ENCODE results near the gene NSMF. TPM values are rescaled to one million over a fixed set of nuclear protein-coding genes. Genes with fewer than 3 reads are reported as not detected.
"Not testable (repeated sequence)": the region's sequence is repeated elsewhere in the genome, so short reads cannot be mapped to it uniquely, and the experiment has no call there.

NSMF gene
- total RNA-seq, 1 donor from 2014 or later, result 53.9 TPM

GRCh38 chr9:137459601-137460362 lies 648 bp upstream of the NSMF start:
- no peak for DNase-seq (ENCODE audit: low read depth)

DNA sequence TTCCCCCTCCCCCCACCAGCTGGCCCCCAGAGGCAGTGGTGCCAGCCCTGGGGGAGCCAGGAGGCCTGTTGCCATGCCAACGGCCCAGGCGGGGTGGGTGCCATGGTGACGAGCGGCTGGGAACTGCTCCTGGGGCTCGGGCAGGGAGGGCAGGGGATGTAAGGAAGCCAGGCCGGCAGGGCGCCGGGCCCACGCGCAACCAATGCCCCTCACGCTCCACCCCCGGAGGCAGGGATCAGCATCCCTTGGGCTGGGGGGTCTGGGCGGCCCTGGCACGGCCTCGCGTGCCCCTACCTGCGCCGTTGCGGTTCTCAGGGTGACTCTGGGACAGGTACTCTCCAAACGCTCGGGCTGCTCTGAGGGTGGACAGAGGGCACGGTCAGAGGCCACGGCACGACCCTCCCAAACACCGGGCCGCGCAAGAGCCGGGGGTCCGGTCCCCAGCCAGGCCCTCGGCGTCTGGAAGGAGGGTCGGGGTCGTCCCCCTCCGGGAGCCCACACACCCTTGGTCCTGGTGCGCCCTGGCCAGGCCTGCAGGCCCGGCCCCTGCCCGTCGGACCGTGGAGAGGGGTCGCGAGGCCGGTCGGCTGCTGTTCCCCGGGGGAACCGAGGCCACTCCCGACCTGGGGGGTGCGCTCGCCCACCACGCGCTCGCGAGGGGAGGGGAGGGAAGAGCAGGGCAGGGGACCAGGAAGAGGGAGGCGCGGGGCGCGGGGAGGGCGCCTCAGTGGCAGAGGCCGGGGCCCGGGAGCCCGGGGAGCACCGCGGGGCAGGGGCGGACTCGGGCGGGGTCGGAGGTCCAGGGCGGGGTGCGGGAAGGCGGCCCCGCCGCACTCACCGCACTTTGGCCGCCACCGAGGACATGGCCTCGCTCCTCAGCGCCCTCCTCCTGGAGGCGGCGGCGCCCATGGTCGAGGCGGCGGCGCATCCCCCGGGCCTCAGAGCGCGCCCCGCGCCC lies 661 bp downstream of the NSMF start:
- peak; percentile 28 for DNase-seq (ENCODE audit: low read depth)

GRCh38 chr9:137457406-137458193 lies 1.5 kb downstream of the NSMF start:
- no peak for DNase-seq (ENCODE audit: low read depth)

DNA sequence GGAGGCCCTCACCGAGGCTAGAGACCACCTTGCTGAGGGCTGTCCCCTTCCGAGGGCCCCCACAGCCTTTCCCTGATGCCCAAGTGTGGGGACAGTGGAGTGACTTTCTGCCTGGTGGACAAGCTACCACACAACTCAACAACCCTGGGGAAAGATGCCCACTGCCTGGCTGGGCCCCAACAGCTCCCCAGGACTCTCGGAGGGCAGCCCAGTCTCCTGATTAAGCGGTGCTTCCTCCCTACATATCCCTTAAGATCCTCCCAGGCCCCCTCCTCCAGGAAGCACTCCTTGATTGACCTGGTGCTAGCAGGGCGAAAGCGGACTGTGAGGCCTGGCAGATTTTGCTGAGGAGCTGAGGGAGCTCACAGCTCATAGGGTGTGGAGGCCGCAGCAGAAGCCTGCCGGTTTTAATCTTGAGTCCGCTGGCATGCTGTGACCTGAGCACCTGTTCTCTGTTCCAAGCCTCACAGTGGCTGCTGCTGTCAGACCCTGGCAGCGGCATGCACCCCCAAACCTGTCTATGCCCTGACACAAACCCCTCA lies 2.2 kb downstream of the NSMF start:
- DNase-seq (ENCODE audit: low read depth), result no peak

DNA sequence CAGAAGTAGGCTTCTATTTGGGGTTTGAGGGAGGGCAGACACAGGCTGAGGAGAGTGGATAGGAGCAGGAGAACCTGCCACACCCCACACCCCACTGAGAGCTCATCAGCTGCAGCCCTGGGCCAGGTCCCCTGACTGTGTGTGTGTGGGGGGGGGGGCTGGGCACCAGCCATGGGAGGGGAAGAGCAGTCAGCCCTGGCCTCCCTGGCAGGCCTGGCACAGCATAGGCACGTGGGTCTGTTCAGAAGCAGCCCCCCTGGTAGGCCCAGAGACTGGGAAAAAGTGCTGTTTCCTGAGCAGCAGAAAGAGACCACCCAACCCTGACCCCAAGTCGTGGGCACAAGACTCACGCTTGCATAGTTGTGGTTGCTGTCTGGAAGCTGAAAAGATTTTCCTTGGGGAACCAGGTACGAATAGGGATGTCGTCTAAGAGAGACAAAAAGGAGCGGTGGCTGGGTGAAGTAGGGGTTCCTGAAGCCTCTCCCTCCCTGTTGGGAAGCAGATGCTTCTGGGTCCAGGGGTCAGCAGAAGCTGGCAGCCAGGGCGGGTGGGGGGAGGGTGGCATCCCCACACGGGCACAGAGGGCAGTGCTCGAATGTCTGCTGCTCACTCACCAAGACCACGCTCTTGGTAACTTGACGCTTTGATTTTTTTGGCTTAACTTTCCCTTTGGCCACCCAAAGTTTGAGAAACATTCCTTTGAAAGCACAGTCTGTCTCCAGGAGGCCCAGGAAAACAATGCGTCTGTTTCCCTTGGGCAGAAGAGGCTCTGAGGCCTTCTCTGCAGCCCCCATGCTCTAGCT lies 2.9 kb downstream of the NSMF start:
- DNase-seq (ENCODE audit: low read depth), result no peak

DNA sequence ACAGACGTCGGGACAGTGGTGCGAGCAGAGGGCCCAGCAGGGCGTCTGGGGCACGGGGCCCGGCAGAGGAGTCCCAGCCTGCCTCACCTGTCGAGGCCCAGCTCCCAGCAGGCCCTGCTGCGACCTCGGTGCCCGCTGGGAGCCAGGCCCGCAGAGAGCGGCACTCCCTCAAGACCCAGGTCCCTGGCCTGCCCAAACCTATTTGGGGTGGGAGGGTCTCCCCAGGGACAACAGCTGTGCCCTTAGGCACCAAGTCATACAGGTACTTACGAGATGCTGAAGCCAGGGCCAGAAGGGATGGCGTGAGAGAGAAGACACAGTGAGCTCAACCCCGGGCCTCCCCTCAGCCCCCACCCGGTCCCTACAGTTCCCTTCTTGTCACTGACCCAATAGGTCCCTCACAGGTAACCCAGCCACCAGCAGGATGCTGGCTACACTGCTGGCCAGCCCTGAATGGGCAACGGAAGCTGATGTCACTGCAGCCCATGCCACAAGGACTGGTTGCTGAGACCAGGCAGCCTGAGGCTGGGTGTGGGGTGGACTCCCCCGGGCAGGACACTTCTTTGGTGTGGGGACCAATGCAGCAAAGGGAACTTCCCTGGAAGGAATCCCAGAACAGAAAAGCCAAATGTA lies 3.7 kb downstream of the NSMF start:
- no peak for DNase-seq (ENCODE audit: low read depth)

- DNase-seq (ENCODE audit: low read depth), result no peak
These were observed 4.4 kb downstream of the NSMF start for GRCh38 chr9:137454597-137455358.

DNA sequence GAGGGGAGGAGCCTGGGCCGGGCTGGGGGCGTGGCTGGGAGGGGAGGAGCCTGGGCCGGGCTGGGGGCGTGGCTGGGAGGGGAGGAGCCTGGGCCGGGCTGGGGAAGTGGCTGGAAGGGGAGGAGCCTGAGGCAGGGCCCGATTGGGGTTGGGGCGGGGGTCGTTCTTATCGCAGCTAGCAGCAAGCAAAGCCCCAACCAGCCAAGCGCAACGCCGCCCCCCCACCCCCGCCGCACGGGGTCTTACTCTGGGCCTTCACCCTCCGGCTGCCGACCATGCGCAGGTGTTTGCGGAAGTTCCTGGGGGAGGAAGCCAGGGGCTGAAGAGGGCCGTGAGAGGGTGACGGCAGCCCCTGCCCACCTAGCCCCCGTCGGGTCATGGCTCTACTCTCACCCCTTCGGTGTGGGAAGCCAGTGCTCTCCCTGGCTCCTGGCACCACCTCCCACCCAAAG lies 5.0 kb downstream of the NSMF start:
- DNase-seq (ENCODE audit: low read depth), result no peak

- no peak for DNase-seq (ENCODE audit: low read depth)
These were observed 5.5 kb downstream of the NSMF start for GRCh38 chr9:137453643-137454081.

- DNase-seq (ENCODE audit: low read depth), result no peak
These were observed 6.1 kb downstream of the NSMF start for GRCh38 chr9:137452761-137453642.

DNA sequence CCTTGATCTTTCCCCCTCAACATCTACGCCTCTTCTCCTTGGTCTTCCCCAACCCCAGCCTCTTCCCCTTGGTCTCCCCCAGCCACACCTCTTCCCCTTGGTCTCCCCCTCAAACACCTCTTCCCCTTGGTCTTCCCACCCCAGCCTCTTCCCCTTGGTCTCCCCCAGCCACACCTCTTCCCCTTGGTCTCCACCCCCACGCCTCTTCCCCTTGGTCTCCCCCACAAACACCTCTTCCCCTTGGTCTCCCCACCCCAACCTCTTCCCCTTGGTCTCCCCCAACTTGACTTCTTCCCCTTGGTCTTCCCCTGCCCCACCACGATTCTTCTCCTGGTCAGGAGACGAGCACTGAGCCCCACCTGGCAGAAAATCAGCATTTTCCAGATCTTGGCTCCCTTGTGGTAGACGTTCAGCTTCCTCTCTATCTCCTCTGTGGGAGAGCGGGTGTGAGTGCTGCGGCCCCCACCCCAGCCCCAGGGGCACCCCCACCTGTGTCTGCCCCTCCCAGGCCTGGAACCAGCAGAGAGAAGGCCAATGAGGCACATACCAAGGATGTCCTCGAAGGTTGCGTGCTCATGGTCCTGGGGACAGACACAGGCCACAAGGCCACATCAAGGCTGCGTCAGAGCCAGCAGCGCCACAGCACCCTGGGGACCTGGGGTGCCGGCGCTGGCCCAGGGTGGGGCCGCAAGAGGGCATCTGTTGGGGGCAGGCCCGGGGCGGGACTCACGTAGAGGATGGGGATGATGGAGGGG lies 7.0 kb downstream of the NSMF start:
- DNase-seq (ENCODE audit: low read depth), result no peak

- DNase-seq (ENCODE audit: low read depth), result not testable (repeated sequence)
These were observed 7.7 kb downstream of the NSMF start for GRCh38 chr9:137451264-137452005.

DNA sequence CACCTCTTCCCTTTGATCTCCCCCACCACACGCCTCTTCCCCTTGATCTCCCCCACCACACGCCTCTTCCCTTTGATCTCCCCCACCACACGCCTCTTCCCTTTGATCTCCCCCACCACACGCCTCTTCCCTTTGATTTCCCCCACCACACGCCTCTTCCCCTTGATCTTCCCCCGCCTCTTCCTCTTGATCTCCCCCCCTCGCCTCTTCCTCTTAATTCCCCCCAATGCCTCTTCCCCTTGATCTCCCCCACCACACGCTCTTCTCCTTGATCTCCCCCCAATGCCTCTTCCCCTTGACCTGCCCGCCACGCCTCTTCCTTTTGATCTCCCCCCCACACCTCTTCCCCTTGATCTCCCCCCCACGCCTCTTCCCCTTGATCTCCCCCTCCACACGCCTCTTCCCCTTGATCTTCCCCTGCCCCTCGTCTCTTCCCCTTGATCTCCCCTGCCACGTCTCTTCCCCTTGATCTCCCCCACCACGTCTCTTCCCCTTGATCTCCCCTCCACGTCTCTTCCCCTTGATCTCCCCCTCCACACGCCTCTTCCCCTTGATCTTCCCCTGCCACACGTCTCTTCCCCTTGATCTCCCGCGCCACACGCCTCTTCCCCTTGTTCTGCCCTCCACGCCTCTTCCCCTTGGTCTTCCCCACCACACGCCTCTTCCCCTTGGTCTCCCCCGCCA lies 8.5 kb downstream of the NSMF start:
- DNase-seq (ENCODE audit: low read depth), result not testable (repeated sequence)

DNA sequence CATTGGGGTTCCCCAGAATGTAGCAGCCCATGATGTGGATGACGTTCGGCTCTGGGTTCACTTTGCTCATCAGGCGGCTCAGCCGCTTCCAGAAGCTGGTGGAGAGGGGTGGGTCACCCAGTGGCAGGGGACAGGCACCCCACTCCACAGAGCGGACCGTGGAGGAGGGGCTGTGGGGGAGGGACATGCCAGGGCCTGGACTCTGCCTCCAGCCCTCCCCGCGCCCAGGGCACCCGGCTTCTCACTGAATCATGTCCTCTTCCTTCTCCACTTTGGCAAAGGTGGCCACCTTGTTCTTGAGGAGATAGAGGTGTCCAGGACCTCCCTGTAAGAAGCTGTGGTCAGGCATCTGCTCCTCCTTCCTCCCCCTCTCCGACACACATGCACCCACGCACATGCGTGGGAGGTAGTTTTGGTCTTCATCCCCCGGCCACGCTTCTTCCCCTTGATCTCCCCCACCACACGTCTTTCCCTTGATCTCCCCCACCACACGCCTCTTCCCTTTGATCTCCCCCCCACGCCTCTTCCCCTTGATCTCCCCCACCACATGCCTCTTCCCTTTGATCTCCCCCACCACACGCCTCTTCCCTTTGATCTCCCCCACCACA lies 9.1 kb downstream of the NSMF start:
- no peak for DNase-seq (ENCODE audit: low read depth)

DNA sequence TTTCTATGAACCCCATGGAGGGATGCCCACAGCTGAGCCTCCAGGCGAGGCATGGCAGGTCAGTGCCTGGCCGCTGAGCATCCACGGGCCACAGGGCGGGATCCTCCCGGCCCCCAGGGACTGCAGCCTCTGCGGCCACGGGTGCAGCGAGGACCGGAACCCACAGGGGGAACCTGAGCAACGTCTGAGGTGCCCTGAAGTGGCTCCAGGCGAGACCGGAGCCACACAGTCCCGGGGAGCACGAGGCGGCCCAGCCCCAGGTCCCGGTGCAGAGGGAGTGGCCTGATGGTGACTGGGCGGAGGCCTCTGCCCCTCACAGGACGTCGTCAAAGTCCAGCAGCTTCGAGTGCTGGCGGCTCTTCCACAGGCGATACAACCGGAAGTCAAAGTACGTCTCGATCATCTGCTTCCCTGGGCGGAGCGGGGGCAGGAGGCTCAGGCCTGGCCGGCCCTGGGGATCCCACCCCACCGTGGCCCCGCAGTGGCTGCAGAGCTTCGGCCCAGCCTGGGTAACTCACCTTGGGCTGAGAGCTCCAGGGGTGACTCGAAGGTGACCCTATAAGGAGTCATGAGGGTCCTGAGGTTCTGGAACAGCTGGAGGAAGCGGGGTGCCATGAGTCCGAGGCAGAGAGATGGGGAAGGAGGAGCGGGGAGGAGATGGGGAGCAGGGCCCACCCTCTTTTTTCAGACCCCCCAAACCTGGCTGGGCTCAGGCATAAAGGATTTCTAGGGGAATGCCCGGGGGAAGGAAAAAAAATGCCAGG lies 9.9 kb downstream of the NSMF start:
- DNase-seq (ENCODE audit: low read depth), result no peak

Data from myocyte (in vitro differentiated cells).